ENCODE results near the gene HSP90AB1.

The HSP90AB1 gene

GRCh38 chr6:44270526-44271405 lies 23.9 kb downstream of the HSP90AB1 start:
- TF ChIP-seq POLR2AphosphoS5 (IDR thresholded peaks at IDR 0.05; ENCODE audit: low read depth) (no peak), REST (IDR thresholded peaks at IDR 0.05; ENCODE audit: insufficient replicate concordance, low read depth) (peak; percentile 85), SPI1 (IDR thresholded peaks at IDR 0.05; ENCODE audit: borderline replicate concordance, low read depth) (no peak), GABPA (IDR thresholded peaks at IDR 0.05; ENCODE audit: low read depth) (no peak), CTCF (IDR thresholded peaks at IDR 0.05; ENCODE audit: insufficient read depth, low read length) (no peak)
- Histone ChIP-seq H3K27me3 (ENCODE audit: insufficient read depth, poor library complexity, severe bottlenecking) (peaks cover 47% of the 10 kb centered on the region), H3K27ac (replicated peaks) (no peak overlapping the region), H3K4me3 (replicated peaks; ENCODE audit: insufficient read depth, low read length) (no peak overlapping the region; the same call in 1 of the 2 replicates)
- DNase-seq (ENCODE audit: low read depth in 1 of 2, low spot score in 1 of 2), result no peak

GRCh38 chr6:44271406-44271723 lies 24.5 kb downstream of the HSP90AB1 start:
- Histone ChIP-seq H3K27ac (replicated peaks) (no peak overlapping the region), H3K27me3 (ENCODE audit: insufficient read depth, poor library complexity, severe bottlenecking) (peaks cover 48% of the 10 kb centered on the region), H3K4me3 (replicated peaks; ENCODE audit: insufficient read depth, low read length) (no peak overlapping the region)
- no peak for DNase-seq (ENCODE audit: low read depth in 1 of 2, low spot score in 1 of 2)
- no peak for TF ChIP-seq REST (IDR thresholded peaks at IDR 0.05; ENCODE audit: insufficient replicate concordance, low read depth)
- TF ChIP-seq SPI1 (IDR thresholded peaks at IDR 0.05; ENCODE audit: borderline replicate concordance, low read depth), result no peak
- no peak for TF ChIP-seq GABPA (IDR thresholded peaks at IDR 0.05; ENCODE audit: low read depth)
- TF ChIP-seq CTCF (IDR thresholded peaks at IDR 0.05; ENCODE audit: insufficient read depth, low read length), result no peak

- no peak for TF ChIP-seq POLR2AphosphoS5 (IDR thresholded peaks at IDR 0.05; ENCODE audit: low read depth)
- Histone ChIP-seq H3K27me3 (ENCODE audit: insufficient read depth, poor library complexity, severe bottlenecking) (peaks cover 54% of the 10 kb centered on the region), H3K27ac (replicated peaks) (no peak overlapping the region), H3K4me3 (replicated peaks; ENCODE audit: insufficient read depth, low read length) (no peak overlapping the region)
- DNase-seq (ENCODE audit: low read depth in 1 of 2, low spot score in 1 of 2), result no peak
These were observed 25.0 kb downstream of the HSP90AB1 start for GRCh38 chr6:44271914-44272313.

GRCh38 chr6:44272529-44272928 lies 25.6 kb downstream of the HSP90AB1 start:
- Histone ChIP-seq H3K27ac (replicated peaks) (no peak overlapping the region), H3K4me3 (replicated peaks; ENCODE audit: insufficient read depth, low read length) (no peak overlapping the region), H3K27me3 (ENCODE audit: insufficient read depth, poor library complexity, severe bottlenecking) (peaks cover 60% of the 10 kb centered on the region)
- DNase-seq (ENCODE audit: low read depth in 1 of 2, low spot score in 1 of 2), result no peak
- no peak for TF ChIP-seq CTCF (IDR thresholded peaks at IDR 0.05; ENCODE audit: insufficient read depth, low read length)
- no peak for TF ChIP-seq SPI1 (IDR thresholded peaks at IDR 0.05; ENCODE audit: borderline replicate concordance, low read depth)
- no peak for TF ChIP-seq REST (IDR thresholded peaks at IDR 0.05; ENCODE audit: insufficient replicate concordance, low read depth)
- TF ChIP-seq POLR2AphosphoS5 (IDR thresholded peaks at IDR 0.05; ENCODE audit: low read depth), result no peak
- no peak for TF ChIP-seq GABPA (IDR thresholded peaks at IDR 0.05; ENCODE audit: low read depth)
